GM19452 (cell line): ENCODE results near the gene MEIS3.

Experiments used
- ATAC-seq: cut with Tn5 transposase; IDR thresholded peaks from one replicate; pipeline ENCODE4 v1.9.1; 2021; ENCODE audit not compliant: unreplicated experiment

The MEIS3 gene

GRCh38 chr19:47419030-47419783 is at the start of gene MEIS3:
Gene MEIS3, minus strand, starts transcription at chr19:47419527. Its CDS starts 446 bp downstream, at chr19:47419081.
- ATAC-seq: no peak

GRCh38 chr19:47467914-47468313 is 48.6 kb upstream of the MEIS3 start:
- ATAC-seq: no peak

GRCh38 chr19:47465957-47466356 is 46.6 kb upstream of the MEIS3 start:
- ATAC-seq: no peak

- no peak for ATAC-seq
Measured at GRCh38 chr19:47464675-47465419, 45.5 kb upstream of the MEIS3 start.

- no peak for ATAC-seq
Measured at GRCh38 chr19:47461876-47462275, 42.5 kb upstream of the MEIS3 start.

- no peak for ATAC-seq
Measured at GRCh38 chr19:47459477-47459876, 40.1 kb upstream of the MEIS3 start.

- ATAC-seq: no peak
Measured at GRCh38 chr19:47458672-47459071, 39.3 kb upstream of the MEIS3 start.

GRCh38 chr19:47456721-47457474 is 37.6 kb upstream of the MEIS3 start:
- no peak for ATAC-seq

GRCh38 chr19:47450478-47450877 is 31.2 kb upstream of the MEIS3 start:
- ATAC-seq: no peak

GRCh38 chr19:47448360-47448727 is 29.0 kb upstream of the MEIS3 start:
- no peak for ATAC-seq

- ATAC-seq: no peak
Measured at GRCh38 chr19:47447470-47448359, 28.4 kb upstream of the MEIS3 start.

- no peak for ATAC-seq
Measured at GRCh38 chr19:47446534-47447469, 27.5 kb upstream of the MEIS3 start.

GRCh38 chr19:47445937-47446402 is 26.6 kb upstream of the MEIS3 start:
- no peak for ATAC-seq

- no peak for ATAC-seq
Measured at GRCh38 chr19:47445527-47445926, 26.2 kb upstream of the MEIS3 start.

- ATAC-seq: no peak
Measured at GRCh38 chr19:47444388-47444821, 25.1 kb upstream of the MEIS3 start.

GRCh38 chr19:47443331-47443730 is 24.0 kb upstream of the MEIS3 start:
- ATAC-seq: no peak

GRCh38 chr19:47438793-47439220 is 19.5 kb upstream of the MEIS3 start:
- no peak for ATAC-seq

GRCh38 chr19:47437500-47437899 is 18.2 kb upstream of the MEIS3 start:
- ATAC-seq: no peak

GRCh38 chr19:47436712-47437401 is 17.5 kb upstream of the MEIS3 start:
- no peak for ATAC-seq
